Transverse colon (tissue), 4 donors: ENCODE measurements around the gene KLRF1. TPM values are rescaled to one million over a fixed set of nuclear protein-coding genes. Genes with fewer than 3 reads are reported as not detected.

Experiments used
- DNase-seq: peaks from one replicate; pipeline ENCODE4 v3.0.0-alpha.2; 2019
- H3K27ac ChIP-seq, 4 donors: fragments of 200-600 bp; sonication (generic); 2 replicates each; pipeline ENCODE4 v1.5.1; 2016 to 2018; ENCODE audit warnings: inconsistent platforms in 4 of 4
- H3K27me3 ChIP-seq: fragments of 200-600 bp; sonication (generic); 2 replicates; pipeline ENCODE4 v1.5.1; 2017; ENCODE audit warnings: inconsistent platforms
- H3K36me3 ChIP-seq, 4 donors: fragments of 200-600 bp; sonication (generic); 2 replicates each; pipeline ENCODE4 v1.5.1; 2017 to 2019; ENCODE audit warnings: inconsistent platforms in 4 of 4
- H3K4me1 ChIP-seq, 4 donors: fragments of 200-600 bp; sonication (generic); 2 replicates each; pipeline ENCODE4 v1.5.1; 2017 to 2020; ENCODE audit warnings: inconsistent platforms in 4 of 4
- H3K4me3 ChIP-seq, 4 donors: fragments of 200-600 bp; sonication (generic); 1 replicate in 1 of 4; 2 replicates in 3 of 4; pipeline versions ENCODE4 v1.5.1 to v1.6.1; 2017 to 2019; ENCODE audit warnings: inconsistent platforms in 4 of 4
- H3K9me3 ChIP-seq, 2 donors: fragments of 200-600 bp; sonication (generic); 2 replicates each; pipeline ENCODE4 v1.5.1; 2017 to 2019; ENCODE audit warnings: inconsistent platforms in 2 of 2
- CTCF ChIP-seq, 5 experiments: fragments of 200-600 bp in 3 of 5; fragments of 450-650 bp in 2 of 5; sonication (generic) in 3 of 5; IDR thresholded peaks; 1 replicate in 2 of 5; 2 replicates in 3 of 5; pipeline ENCODE4 v1.5.1; 2016 to 2017; ENCODE audit warnings: antibody characterized with exemption in 5 of 5, inconsistent platforms in 3 of 5, mild to moderate bottlenecking in 2 of 5, moderate library complexity in 1 of 5
- EP300 ChIP-seq: sonication (generic); formaldehyde crosslinking; IDR thresholded peaks from one replicate; pipeline ENCODE4 v1.6.1; 2017; ENCODE audit warnings: antibody characterized with exemption, low read depth
- POLR2A ChIP-seq: fragments of 450-650 bp; IDR thresholded peaks from one replicate; pipeline ENCODE4 v1.6.1; 2016; ENCODE audit warnings: antibody characterized with exemption, mild to moderate bottlenecking, moderate library complexity
- POLR2AphosphoS5 ChIP-seq, 3 donors: sonication (generic); formaldehyde crosslinking; IDR thresholded peaks; one replicate each; pipeline ENCODE4 v1.6.1; 2016; ENCODE audit warnings: antibody characterized with exemption in 3 of 3
- WGBS, 2 donors: methylation state at CpG; one replicate each; pipeline ENCODE4 v1.1.5; 2018; ENCODE audit warnings: low coverage in 1 of 2; 5-methylcytosine and 5-hydroxymethylcytosine counted together
- in situ Hi-C, 4 donors: fragments of 200-750 bp; cut with MboI; loops; one replicate each; pipeline versions ENCODE4 v1.15.0 to v1.15.1; 2017; ENCODE audit warnings: low sequenced_read_pairs in 3 of 4, low pct_ligation_motif_present in 1 of 4, low pct_unique_long_range_greater_than_20kb in 1 of 4
- intact Hi-C: fragments of 100-400 bp; cut with DNase I; formaldehyde crosslinking; loops from one replicate; pipeline ENCODE4 v1.15.1; 2023; ENCODE audit warnings: low total_unique reads
- total RNA-seq, 4 donors: library from RNA; depleted of rRNA; stranded (reverse); fragments of >200 nt; gene quantifications; one replicate each; pipeline ENCODE4 v1.1.0, GENCODE V29; 2016

Gene KLRF1, protein sequence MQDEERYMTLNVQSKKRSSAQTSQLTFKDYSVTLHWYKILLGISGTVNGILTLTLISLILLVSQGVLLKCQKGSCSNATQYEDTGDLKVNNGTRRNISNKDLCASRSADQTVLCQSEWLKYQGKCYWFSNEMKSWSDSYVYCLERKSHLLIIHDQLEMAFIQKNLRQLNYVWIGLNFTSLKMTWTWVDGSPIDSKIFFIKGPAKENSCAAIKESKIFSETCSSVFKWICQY
- not detected for total RNA-seq

- no peaks in the 10 kb centered on the region for H3K27me3 ChIP-seq
- H3K9me3 ChIP-seq = no peaks in the 10 kb centered on the region
- no peak within 1 kb of the TSS for H3K27ac ChIP-seq
- no peak within 1 kb of the TSS for H3K4me3 ChIP-seq
- WGBS, 2 donors = 78 to 92% methylated on average over 3 of the region's 3 CpGs
- in situ Hi-C loops (no loop called here), intact Hi-C loops (no loop called here)
- no peak for DNase-seq
- H3K4me1 ChIP-seq = no peaks in the 10 kb centered on the region
- no peak for TF ChIP-seq CTCF (IDR thresholded peaks at IDR 0.05)
- no peak for TF ChIP-seq POLR2AphosphoS5 (IDR thresholded peaks at IDR 0.05)
- no peak for TF ChIP-seq POLR2A
- TF ChIP-seq EP300 = no peak
- no peaks in the 10 kb centered on the region for H3K36me3 ChIP-seq
These were observed at the start of gene KLRF1 for GRCh38 chr12:9827209-9827888. Gene KLRF1 (plus strand): TSS chr12:9827481. CDS start chr12:9827545, 64 bp downstream.

- H3K36me3 ChIP-seq = no peaks in the 10 kb centered on the region
- WGBS, 2 donors = 71 to 77% methylated on average over 4 of the region's 4 CpGs
- H3K9me3 ChIP-seq = no peaks in the 10 kb centered on the region
- in situ Hi-C loops = no loop called here
- H3K4me1 ChIP-seq = peaks cover 0 to 14% (median 5%) of the 10 kb centered on the region in 4 donors
- TF ChIP-seq EP300 (no peak), POLR2A (no peak), POLR2AphosphoS5 (IDR thresholded peaks at IDR 0.05) (no peak), CTCF (IDR thresholded peaks at IDR 0.05) (no peak)
- peak overlapping the region in 1 of 4 donors; percentile 29 for H3K27ac ChIP-seq
- DNase-seq = no peak
- intact Hi-C loops = no loop called here
- no peaks in the 10 kb centered on the region for H3K27me3 ChIP-seq
- H3K4me3 ChIP-seq = no peak overlapping the region
These were observed 48.1 kb upstream of the KLRF1 start for GRCh38 chr12:9779209-9779608.

DNA sequence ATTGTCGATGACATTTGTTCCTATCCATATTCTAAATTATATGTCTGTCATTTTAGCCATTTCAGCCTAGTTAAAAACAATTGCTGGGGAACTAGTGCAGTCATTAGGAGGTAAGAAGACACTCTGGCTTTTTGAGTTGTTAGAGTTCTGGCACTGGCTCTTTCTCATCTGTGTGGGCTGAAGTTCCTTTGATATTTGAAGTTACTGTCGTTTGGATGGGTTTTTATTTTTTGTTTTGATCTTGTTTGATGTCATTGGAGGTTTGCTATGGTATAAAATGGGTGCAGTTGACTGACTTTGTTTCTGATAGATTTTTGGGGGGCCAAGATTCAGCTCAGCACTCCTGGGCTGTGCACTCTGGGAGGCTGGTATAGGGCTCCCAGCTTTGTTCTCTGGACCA is 45.9 kb upstream of the KLRF1 start:
- WGBS, 2 donors = 75 to 95% methylated on average over 2 of the region's 2 CpGs
- intact Hi-C loops (no loop called here), in situ Hi-C loops (no loop called here)
- DNase-seq = no peak
- no peaks in the 10 kb centered on the region for H3K27me3 ChIP-seq
- H3K4me1 ChIP-seq = no peaks in the 10 kb centered on the region
- TF ChIP-seq POLR2AphosphoS5 (IDR thresholded peaks at IDR 0.05) (no peak), POLR2A (no peak), EP300 (no peak), CTCF (IDR thresholded peaks at IDR 0.05) (no peak)
- H3K4me3 ChIP-seq = no peak overlapping the region
- H3K27ac ChIP-seq = no peak overlapping the region
- no peaks in the 10 kb centered on the region for H3K36me3 ChIP-seq
- no peaks in the 10 kb centered on the region for H3K9me3 ChIP-seq

DNA sequence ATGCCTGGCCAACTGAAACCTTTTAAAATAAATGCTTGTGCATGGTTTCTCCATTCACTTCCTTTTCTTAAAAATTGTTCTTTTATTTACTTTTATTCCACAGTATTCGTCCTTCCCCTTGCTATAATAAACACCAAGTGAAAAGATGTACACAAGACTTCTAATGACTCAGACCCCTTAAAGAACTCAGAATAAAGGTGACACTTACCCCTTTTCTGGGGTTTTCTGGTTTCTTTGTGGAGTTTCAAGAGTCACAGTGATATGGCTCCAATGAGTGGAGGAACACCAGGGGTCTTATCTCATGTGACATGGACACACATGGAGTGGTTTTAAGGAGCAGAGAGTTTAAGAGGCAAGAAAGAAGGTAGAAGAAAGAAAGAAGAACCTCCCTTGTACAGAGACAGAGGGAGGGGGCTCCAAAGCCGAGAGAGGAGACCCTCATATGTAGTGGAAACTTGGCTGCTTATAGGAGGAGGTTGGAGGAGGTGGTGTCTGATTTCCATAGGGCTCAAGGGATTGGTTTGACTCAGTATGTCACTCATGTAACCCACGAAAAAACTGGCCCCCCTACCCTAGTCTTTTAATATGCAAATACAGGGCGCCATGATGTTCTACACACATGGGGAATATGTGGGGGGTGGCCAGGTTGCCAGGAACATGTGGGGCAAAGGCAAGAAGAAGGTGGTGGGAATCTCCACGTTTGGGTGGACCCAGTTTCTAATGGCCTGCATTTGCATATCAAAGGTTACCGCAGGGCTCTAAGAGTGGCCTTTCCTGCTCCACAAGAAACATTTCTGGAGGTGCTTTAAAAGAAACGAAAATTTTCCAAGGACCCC is 44.5 kb upstream of the KLRF1 start:
- Histone ChIP-seq H3K9me3 (no peaks in the 10 kb centered on the region), H3K4me3 (no peak overlapping the region), H3K36me3 (no peaks in the 10 kb centered on the region), H3K27ac (no peak overlapping the region), H3K4me1 (no peaks in the 10 kb centered on the region), H3K27me3 (no peaks in the 10 kb centered on the region)
- in situ Hi-C loops = no loop called here
- intact Hi-C loops = no loop called here
- no peak for DNase-seq
- no peak for TF ChIP-seq POLR2AphosphoS5 (IDR thresholded peaks at IDR 0.05)
- no peak for TF ChIP-seq EP300
- TF ChIP-seq CTCF (IDR thresholded peaks at IDR 0.05) = no peak
- TF ChIP-seq POLR2A = no peak
- WGBS, 2 donors = 78 to 84% methylated on average over 5 to 7 of the region's 7 CpGs
